DOHH2 (cell line): Measurements from ENCODE around the gene TTC13.

Experiments used
- H3F3A ChIP-seq: fragments of 200-600 bp; sonication (generic), shearing (Covaris generic); 2 replicates; pipeline ENCODE4 v1.6.0; 2016; ENCODE audit warnings: antibody characterized with exemption, mild to moderate bottlenecking; ENCODE audit not compliant: control insufficient read depth, insufficient read depth
- H3K27ac ChIP-seq: fragments of 200-600 bp; sonication (generic); 2 replicates; pipeline ENCODE4 v1.5.1; 2014; ENCODE audit warnings: low read depth, mild to moderate bottlenecking, low read length, moderate library complexity
- H3K27me3 ChIP-seq: fragments of 200-600 bp; sonication (generic); 2 replicates; pipeline ENCODE4 v1.6.1; 2014; ENCODE audit warnings: mild to moderate bottlenecking, low read length, mixed read lengths; ENCODE audit not compliant: control insufficient read depth
- H3K36me3 ChIP-seq: fragments of 200-600 bp; sonication (generic); 2 replicates; pipeline ENCODE4 v1.6.1; 2014; ENCODE audit warnings: mild to moderate bottlenecking, low read length, moderate library complexity, mixed read lengths; ENCODE audit not compliant: control insufficient read depth
- H3K4me1 ChIP-seq: fragments of 200-600 bp; sonication (generic); 2 replicates; pipeline ENCODE4 v1.6.1; 2014; ENCODE audit warnings: mild to moderate bottlenecking, low read length, mixed read lengths; ENCODE audit not compliant: control insufficient read depth
- H3K4me2 ChIP-seq: fragments of 200-600 bp; sonication (generic); 2 replicates; pipeline ENCODE4 v1.6.0; 2014; ENCODE audit warnings: mild to moderate bottlenecking, low read length, moderate library complexity
- H3K4me3 ChIP-seq: fragments of 200-600 bp; sonication (generic); 2 replicates; pipeline ENCODE4 v1.5.1; 2014; ENCODE audit warnings: mild to moderate bottlenecking, low read length, mixed read lengths
- H3K79me2 ChIP-seq: fragments of 200-600 bp; sonication (generic); 2 replicates; pipeline ENCODE4 v1.6.1; 2014; ENCODE audit warnings: mild to moderate bottlenecking, low read length, mixed read lengths; ENCODE audit not compliant: control insufficient read depth
- H3K9me2 ChIP-seq: fragments of 200-600 bp; sonication (generic); replicated peaks from 2 replicates; pipeline ENCODE4 v1.6.1; 2014; ENCODE audit warnings: mild to moderate bottlenecking, low read length, mixed read lengths; ENCODE audit not compliant: control insufficient read depth
- H3K9me3 ChIP-seq: fragments of 200-600 bp; sonication (generic); 2 replicates; pipeline ENCODE4 v1.6.1; 2014; ENCODE audit warnings: antibody characterized with exemption, low read length, mixed read lengths; ENCODE audit not compliant: control insufficient read depth, insufficient read depth
- H4K20me1 ChIP-seq: fragments of 200-600 bp; sonication (generic); 2 replicates; pipeline ENCODE4 v1.6.0; 2014; ENCODE audit warnings: low read depth, mild to moderate bottlenecking, antibody characterized with exemption, low read length, moderate library complexity; ENCODE audit not compliant: control insufficient read depth, insufficient read depth
- CTCF ChIP-seq: fragments of 200-600 bp; sonication (generic); IDR thresholded peaks from one replicate; pipeline ENCODE4 v1.5.1; 2014; ENCODE audit warnings: antibody characterized with exemption, mild to moderate bottlenecking, low read depth, low read length; ENCODE audit not compliant: poor library complexity, severe bottlenecking
- EZH2phosphoT487 ChIP-seq: fragments of 200-600 bp; sonication (generic); IDR thresholded peaks from 2 replicates; pipeline ENCODE4 v1.6.1; 2017; ENCODE audit warnings: borderline replicate concordance, mild to moderate bottlenecking, antibody characterized with exemption, low read length, moderate library complexity, mixed read lengths

TTC13 gene

GRCh38 chr1:230884646-230885045 lies 94.0 kb downstream of the TTC13 start:
- Histone ChIP-seq H3K9me2 (no peaks in the 10 kb centered on the region), H3K4me1 (no peaks in the 10 kb centered on the region), H3K9me3 (no peaks in the 10 kb centered on the region), H3K27me3 (peaks cover 6% of the 10 kb centered on the region; the same call in 1 of the 2 replicates), H3K79me2 (no peaks in the 10 kb centered on the region), H3K4me2 (no peak overlapping the region), H3K27ac (no peak overlapping the region), H4K20me1 (no peaks in the 10 kb centered on the region), H3F3A (no peaks in the 10 kb centered on the region), H3K4me3 (no peak overlapping the region), H3K36me3 (no peaks in the 10 kb centered on the region)
- no peak for TF ChIP-seq EZH2phosphoT487
- TF ChIP-seq CTCF = no peak

- H3K4me1 ChIP-seq = no peaks in the 10 kb centered on the region
- TF ChIP-seq CTCF (no peak), EZH2phosphoT487 (no peak)
- H3K36me3 ChIP-seq = no peaks in the 10 kb centered on the region
- no peaks in the 10 kb centered on the region for H3F3A ChIP-seq
- H3K9me3 ChIP-seq = no peaks in the 10 kb centered on the region
- peaks cover 10% of the 10 kb centered on the region; the same call in 1 of the 2 replicates for H3K27me3 ChIP-seq
- no peaks in the 10 kb centered on the region for H3K9me2 ChIP-seq
- no peaks in the 10 kb centered on the region for H4K20me1 ChIP-seq
- no peaks in the 10 kb centered on the region for H3K79me2 ChIP-seq
- no peak overlapping the region for H3K4me3 ChIP-seq
- no peak overlapping the region for H3K4me2 ChIP-seq
- H3K27ac ChIP-seq = no peak overlapping the region
Observed at GRCh38 chr1:230883967-230884366, 94.7 kb downstream of the TTC13 start.

- H3K4me1 ChIP-seq = no peaks in the 10 kb centered on the region
Observed at GRCh38 chr1:230879778-230880177, 98.9 kb downstream of the TTC13 start.

More at GRCh38 chr1:230879778-230880177, 98.9 kb downstream of the TTC13 start:
- Histone ChIP-seq H3K79me2 (no peaks in the 10 kb centered on the region), H3K4me2 (no peak overlapping the region), H4K20me1 (no peaks in the 10 kb centered on the region), H3K9me2 (no peaks in the 10 kb centered on the region), H3K36me3 (no peaks in the 10 kb centered on the region), H3F3A (no peaks in the 10 kb centered on the region), H3K9me3 (no peaks in the 10 kb centered on the region), H3K27me3 (peaks cover 19% of the 10 kb centered on the region), H3K27ac (no peak overlapping the region), H3K4me3 (no peak overlapping the region)
- TF ChIP-seq EZH2phosphoT487 = no peak
- no peak for TF ChIP-seq CTCF
